HepG2 (cell line): ENCODE measurements around the gene OSBPL2. TPM values are rescaled to one million over a fixed set of nuclear protein-coding genes. Genes with fewer than 3 reads are reported as not detected.

ENCODE experiments used
- BORCS8-MEF2B ChIP-seq: sonication (generic); formaldehyde crosslinking; IDR thresholded peaks from 2 replicates; pipeline ENCODE4 v1.8.0; 2022; ENCODE audit warnings: mild to moderate bottlenecking, missing genetic modification reagents
- EHMT2 ChIP-seq: fragments of 200-600 bp; sonication (generic); IDR thresholded peaks from 2 replicates; pipeline ENCODE4 v1.7.0; 2017; ENCODE audit warnings: antibody characterized with exemption, low read depth, low read length, borderline replicate concordance
- HHEX ChIP-seq: IDR thresholded peaks from 2 replicates; pipeline ENCODE4 v1.6.1; 2016; ENCODE audit warnings: control low read depth
- HMG20A ChIP-seq: IDR thresholded peaks from 2 replicates; pipeline ENCODE4 v1.6.1; 2016; ENCODE audit warnings: borderline replicate concordance
- HNF4A ChIP-seq: sonication (generic); formaldehyde crosslinking; IDR thresholded peaks from 2 replicates; pipeline ENCODE4 v1.4.0; 2020; ENCODE audit warnings: missing genetic modification reagents
- HNRNPUL1 ChIP-seq: fragments of 200-400 bp; formaldehyde crosslinking; IDR thresholded peaks from 2 replicates; pipeline ENCODE4 v1.6.1; 2017; ENCODE audit warnings: low read depth, mild to moderate bottlenecking, low read length, moderate library complexity
- HOXA3 ChIP-seq: sonication (generic); formaldehyde crosslinking; IDR thresholded peaks from 2 replicates; pipeline ENCODE4 v1.5.0; 2020; ENCODE audit warnings: missing genetic modification reagents
- JDP2 ChIP-seq: sonication (generic); formaldehyde crosslinking; IDR thresholded peaks from 2 replicates; pipeline ENCODE4 v1.8.1; 2022; ENCODE audit warnings: missing genetic modification reagents, borderline replicate concordance
- MTF2 ChIP-seq: sonication (generic); formaldehyde crosslinking; IDR thresholded peaks from 2 replicates; pipeline ENCODE4 v1.5.0; 2020; ENCODE audit warnings: missing genetic modification reagents, borderline replicate concordance
- MXD4 ChIP-seq: IDR thresholded peaks from 2 replicates; pipeline ENCODE4 v1.6.1; 2016; ENCODE audit warnings: mild to moderate bottlenecking, missing biosample characterization, missing genetic modification reagents
- NFIC ChIP-seq: IDR thresholded peaks from 2 replicates; pipeline ENCODE4 v1.6.1; 2012; ENCODE audit warnings: mild to moderate bottlenecking, low read length, inconsistent platforms
- PAXIP1 ChIP-seq: sonication (generic); formaldehyde crosslinking; conservative IDR thresholded peaks from 2 replicates; pipeline ENCODE4 v1.4.0; 2020; ENCODE audit warnings: mild to moderate bottlenecking, missing genetic modification reagents, moderate library complexity
- PRDM10 ChIP-seq: sonication (generic); formaldehyde crosslinking; IDR thresholded peaks from 2 replicates; pipeline ENCODE4 v1.4.0; 2020; ENCODE audit warnings: low read depth, missing genetic modification reagents
- PRMT3 ChIP-seq: sonication (generic); formaldehyde crosslinking; IDR thresholded peaks from 2 replicates; pipeline ENCODE4 v1.8.1; 2022; ENCODE audit warnings: low read depth, mild to moderate bottlenecking, moderate library complexity, missing genetic modification reagents, borderline replicate concordance
- RAD51 ChIP-seq: fragments of 450-650 bp; IDR thresholded peaks from 2 replicates; pipeline ENCODE4 v1.6.1; 2016; ENCODE audit warnings: borderline replicate concordance
- SIN3B ChIP-seq: fragments of 150-350 bp; IDR thresholded peaks from 2 replicates; pipeline ENCODE4 v1.6.1; 2014; ENCODE audit warnings: low read length
- SOX13 ChIP-seq, 3 experiments: fragments of 450-650 bp in 1 of 3; sonication (generic) in 1 of 3; formaldehyde crosslinking in 1 of 3; IDR thresholded peaks in 2 of 3; conservative IDR thresholded peaks in 1 of 3; 2 replicates each; pipeline versions ENCODE4 v1.5.0 to v1.6.1; 2016 to 2020; ENCODE audit warnings: antibody characterized with exemption in 1 of 3, mild to moderate bottlenecking in 1 of 3, missing compliant biosample characterization in 1 of 3, missing genetic modification reagents in 1 of 3, moderate library complexity in 1 of 3
- TCF7 ChIP-seq: sonication (generic); IDR thresholded peaks from 2 replicates; pipeline ENCODE4 v1.6.1; 2016; ENCODE audit warnings: antibody characterized with exemption, low read depth
- ZFY ChIP-seq: sonication (generic); formaldehyde crosslinking; IDR thresholded peaks from 2 replicates; pipeline ENCODE4 v1.4.0; 2020; ENCODE audit warnings: missing genetic modification reagents
- ZNF17 ChIP-seq: sonication (generic); formaldehyde crosslinking; IDR thresholded peaks from 2 replicates; pipeline ENCODE4 v1.5.0; 2020; ENCODE audit warnings: mild to moderate bottlenecking, missing genetic modification reagents
- ZNF205 ChIP-seq: IDR thresholded peaks from 2 replicates; pipeline ENCODE4 v1.6.1; 2018; ENCODE audit warnings: missing biosample characterization, missing genetic modification reagents
- ZNF296 ChIP-seq: sonication (generic); formaldehyde crosslinking; conservative IDR thresholded peaks from 2 replicates; pipeline ENCODE4 v1.5.0; 2020; ENCODE audit warnings: mild to moderate bottlenecking, missing genetic modification reagents
- ZNF446 ChIP-seq: sonication (generic); formaldehyde crosslinking; IDR thresholded peaks from 2 replicates; pipeline ENCODE4 v1.5.0; 2020; ENCODE audit warnings: mild to moderate bottlenecking, missing genetic modification reagents
- ZNF557 ChIP-seq: sonication (generic); formaldehyde crosslinking; IDR thresholded peaks from 2 replicates; pipeline ENCODE4 v1.4.0; 2020; ENCODE audit warnings: missing genetic modification reagents
- ZNF605 ChIP-seq: sonication (generic); formaldehyde crosslinking; IDR thresholded peaks from 2 replicates; pipeline ENCODE4 v1.8.0; 2022; ENCODE audit warnings: mild to moderate bottlenecking, missing genetic modification reagents
- ZNF777 ChIP-seq: sonication (generic); formaldehyde crosslinking; IDR thresholded peaks from 2 replicates; pipeline ENCODE4 v1.4.0; 2020; ENCODE audit warnings: missing genetic modification reagents
- ZNF878 ChIP-seq: sonication (generic); formaldehyde crosslinking; IDR thresholded peaks from 2 replicates; pipeline ENCODE4 v1.8.1; 2023; ENCODE audit warnings: mild to moderate bottlenecking, missing genetic modification reagents, moderate library complexity
- polyA plus RNA-seq, 8 experiments: library from polyadenylated mRNA; depleted of rRNA in 3 of 8; stranded (reverse) in 7 of 8; unstranded in 1 of 8; fragments of >200 nt; fragmentation: Illumina TruSeq in 4 of 8; extraction: Trizol in 4 of 8; gene quantifications; 2 replicates each; pipeline versions ENCODE4 v1.2.1 to v1.2.3, GENCODE V29; 2011 to 2016; ENCODE audit warnings: low read depth in 4 of 8, missing spikeins in 1 of 8, mixed read lengths in 1 of 8; ENCODE audit not compliant: insufficient read depth in 1 of 8
- total RNA-seq, 5 experiments: library from RNA; depleted of rRNA; stranded (reverse); fragments of >200 nt; fragmentation: Illumina TruSeq; extraction: Trizol; gene quantifications; 2 replicates each; pipeline ENCODE4 v1.2.3, GENCODE V29; 2016; ENCODE audit warnings: low read depth in 1 of 5

OSBPL2 gene
- total and polyA plus RNA-seq, 2 of the 13 experiments (the other 11 are each of a cell fraction or from before 2014, with no cell fraction given) = 18.5 to 37.4 TPM

- TF ChIP-seq ZNF557 (CRISPR knock-in tag) = no peak
- peak; percentile 45; the same call in 1 of the 2 replicates for TF ChIP-seq ZNF777 (CRISPR knock-in tag)
- no peak for TF ChIP-seq ZNF878
- peak; percentile 57; the same call in 1 of the 2 replicates for TF ChIP-seq HNF4A (CRISPR knock-in tag)
- no peak for TF ChIP-seq RAD51
- no peak for TF ChIP-seq BORCS8-MEF2B (CRISPR knock-in tag)
- TF ChIP-seq MXD4 (CRISPR knock-in tag) = no peak
- no peak for TF ChIP-seq HHEX (CRISPR knock-in tag)
- TF ChIP-seq TCF7 = no peak
- TF ChIP-seq ZNF446 = 0 out of 2 replicates have a peak, but pooled peaks have one; percentile 65
- no peak for TF ChIP-seq ZNF605 (CRISPR knock-in tag)
- no peak for TF ChIP-seq ZNF296 (CRISPR knock-in tag)
- TF ChIP-seq HMG20A (CRISPR knock-in tag) = no peak
- no peak for TF ChIP-seq NFIC
- TF ChIP-seq HOXA3 (CRISPR knock-in tag) = no peak
- no peak for TF ChIP-seq HNRNPUL1
- TF ChIP-seq ZFY (CRISPR knock-in tag) = no peak
- TF ChIP-seq PRDM10 (CRISPR knock-in tag) = no peak
- no peak for TF ChIP-seq SOX13 (IDR thresholded peaks at IDR 0.05)
- no peak for TF ChIP-seq SOX13 (CRISPR knock-in tag; conservative IDR thresholded peaks at IDR 0.05 in 1 of 2, IDR thresholded peaks at IDR 0.05 in 1 of 2)
- TF ChIP-seq PAXIP1 (CRISPR knock-in tag) = no peak; the same call in 1 of the 2 replicates
- no peak; the same call in 1 of the 2 replicates for TF ChIP-seq MTF2 (CRISPR knock-in tag)
- TF ChIP-seq ZNF17 (CRISPR knock-in tag) = no peak
- TF ChIP-seq EHMT2 = no peak
- TF ChIP-seq JDP2 (CRISPR knock-in tag) = no peak
- TF ChIP-seq PRMT3 (CRISPR knock-in tag) = no peak
- TF ChIP-seq SIN3B = no peak
- no peak for TF ChIP-seq ZNF205
Measured at GRCh38 chr20:62237514-62237800, 864 bp upstream of the OSBPL2 start (continued).
